Central memory CD8-positive, alpha-beta T cell (primary cell): ENCODE results near the gene GNS.
"Not testable (repeated sequence)": the region's sequence is repeated elsewhere in the genome, so short reads cannot be mapped to it uniquely, and the experiment has no call there.

Source experiments
- ATAC-seq: fragments of 150-1000 bp; cut with Tn5 transposase; replicated peaks from 2 replicates; pipeline ENCODE4 v1.10.0; 2022; ENCODE audit warnings: mild to moderate bottlenecking, moderate FRiP score, moderate number of reproducible peaks; ENCODE audit not compliant: poor library complexity, severe bottlenecking; ENCODE audit errors: extremely low read depth
- DNase-seq, 2 donors: peaks; one replicate each; pipeline ENCODE4 v3.0.0; 2021; ENCODE audit warnings: low spot score in 2 of 2
- H3K27ac Mint-ChIP-seq: one replicate; pipeline ENCODE4 v1.8.0; 2022; ENCODE audit warnings: low read depth, mild to moderate bottlenecking, moderate library complexity, mixed read lengths
- H3K27me3 Mint-ChIP-seq: one replicate; pipeline ENCODE4 v1.8.0; 2022; ENCODE audit warnings: mixed read lengths
- H3K36me3 Mint-ChIP-seq: one replicate; pipeline ENCODE4 v1.8.0; 2022; ENCODE audit warnings: mild to moderate bottlenecking, moderate library complexity, mixed read lengths; ENCODE audit not compliant: insufficient read depth
- H3K4me1 Mint-ChIP-seq: one replicate; pipeline ENCODE4 v1.8.0; 2022; ENCODE audit warnings: mixed read lengths
- H3K4me3 Mint-ChIP-seq: one replicate; pipeline ENCODE4 v1.8.0; 2022; ENCODE audit warnings: mild to moderate bottlenecking, moderate library complexity, mixed read lengths
- H3K9me3 Mint-ChIP-seq: one replicate; pipeline ENCODE4 v1.8.0; 2022; ENCODE audit warnings: mixed read lengths

Gene GNS

DNA sequence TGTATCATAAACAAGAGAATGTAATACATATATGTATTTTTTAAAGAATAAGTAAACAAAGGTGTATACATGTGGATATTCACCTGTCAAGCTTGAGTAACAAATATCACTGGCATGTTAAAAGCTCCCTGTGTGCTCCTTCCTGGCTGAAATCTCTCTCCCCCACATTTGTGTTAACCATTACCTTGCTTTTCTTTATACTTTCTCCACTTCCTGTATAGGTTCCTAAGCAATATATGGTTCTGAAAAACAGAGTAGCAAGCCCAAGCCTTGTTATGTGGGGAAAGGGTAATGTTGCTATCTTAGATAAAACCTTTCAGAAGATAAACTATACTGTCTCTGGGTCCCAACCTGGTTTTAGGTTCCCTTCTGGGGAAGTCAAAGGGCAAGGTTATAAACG, 32.9 kb upstream of the GNS start:
- no peaks in the 10 kb centered on the region for H3K4me1 Mint-ChIP-seq
- H3K4me3 Mint-ChIP-seq: no peak overlapping the region
- H3K27ac Mint-ChIP-seq: no peak overlapping the region
- DNase-seq (no peak), ATAC-seq (no peak)
- H3K36me3 Mint-ChIP-seq: no peaks in the 10 kb centered on the region
- peaks cover 19% of the 10 kb centered on the region for H3K27me3 Mint-ChIP-seq
- H3K9me3 Mint-ChIP-seq: no peaks in the 10 kb centered on the region

DNA sequence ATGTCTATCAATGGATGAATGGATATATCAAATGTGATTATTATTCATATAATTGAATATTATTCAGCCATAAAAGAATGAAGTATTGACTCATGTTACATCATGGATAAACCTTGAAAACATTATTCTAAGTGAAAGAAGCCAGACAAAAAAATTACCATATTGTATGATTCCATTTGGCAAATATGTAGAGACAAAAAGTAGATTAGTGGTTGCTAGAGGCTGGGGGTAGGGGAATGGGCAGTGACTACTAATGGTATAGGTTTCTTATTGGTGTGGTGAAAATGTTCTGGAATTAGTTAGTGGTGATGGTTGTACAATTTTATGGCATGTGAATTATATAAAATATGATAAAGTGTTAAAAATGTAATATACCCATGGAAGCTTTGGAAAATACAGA, 31.8 kb upstream of the GNS start:
- H3K36me3 Mint-ChIP-seq: no peaks in the 10 kb centered on the region
- no peak overlapping the region for H3K27ac Mint-ChIP-seq
- H3K27me3 Mint-ChIP-seq: peaks cover 19% of the 10 kb centered on the region
- no peaks in the 10 kb centered on the region for H3K4me1 Mint-ChIP-seq
- H3K9me3 Mint-ChIP-seq: no peaks in the 10 kb centered on the region
- DNase-seq (no peak), ATAC-seq (no peak)
- H3K4me3 Mint-ChIP-seq: no peak overlapping the region

DNA sequence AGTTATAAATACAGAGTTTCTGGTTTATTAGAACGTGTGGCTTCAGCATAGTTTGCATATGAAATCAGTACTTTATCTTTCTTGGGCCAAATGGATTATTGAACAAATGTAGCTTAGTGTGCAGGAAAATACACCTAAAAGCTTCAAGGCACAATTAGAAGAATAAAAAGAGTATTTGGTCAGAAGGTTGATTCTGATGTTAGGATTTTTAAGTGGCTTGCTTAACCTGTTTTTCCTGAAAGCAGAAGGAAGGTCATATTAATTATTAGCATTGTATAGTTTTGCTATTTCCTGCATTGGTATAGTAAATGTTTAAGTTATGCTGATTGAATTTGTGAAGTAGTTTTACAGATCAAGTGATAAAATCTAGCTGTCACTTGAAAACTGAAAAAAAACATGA, 31.0 kb upstream of the GNS start:
- no peak for DNase-seq
- ATAC-seq: no peak
- no peaks in the 10 kb centered on the region for H3K9me3 Mint-ChIP-seq
- no peaks in the 10 kb centered on the region for H3K4me1 Mint-ChIP-seq
- no peak overlapping the region for H3K4me3 Mint-ChIP-seq
- H3K27ac Mint-ChIP-seq: no peak overlapping the region
- H3K36me3 Mint-ChIP-seq: no peaks in the 10 kb centered on the region
- peaks cover 26% of the 10 kb centered on the region for H3K27me3 Mint-ChIP-seq

DNA sequence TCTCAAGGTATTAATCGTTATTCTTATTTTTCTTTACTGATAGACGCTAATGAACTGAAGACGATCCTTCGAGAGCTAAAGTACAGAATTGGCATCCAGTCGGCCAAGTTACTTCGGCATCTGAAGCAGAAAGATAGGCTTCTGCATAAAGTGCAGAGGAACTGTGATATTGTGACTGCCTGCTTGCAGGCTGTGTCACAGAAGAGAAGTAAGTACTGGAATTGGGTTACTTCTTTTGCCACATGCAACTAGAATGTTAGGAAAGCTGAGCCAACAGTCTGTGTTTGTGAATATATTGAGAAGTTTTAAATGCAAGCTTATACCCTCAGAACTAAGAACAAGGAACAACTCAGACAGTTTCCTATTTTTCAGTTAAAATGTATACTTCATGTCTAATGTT, 26.6 kb upstream of the GNS start:
- ATAC-seq (no peak), DNase-seq (no peak)
- Mint-ChIP-seq H3K27ac (no peak overlapping the region), H3K9me3 (no peaks in the 10 kb centered on the region), H3K27me3 (peaks cover 55% of the 10 kb centered on the region), H3K4me1 (peaks cover 13% of the 10 kb centered on the region), H3K36me3 (no peaks in the 10 kb centered on the region), H3K4me3 (no peak overlapping the region)

DNA sequence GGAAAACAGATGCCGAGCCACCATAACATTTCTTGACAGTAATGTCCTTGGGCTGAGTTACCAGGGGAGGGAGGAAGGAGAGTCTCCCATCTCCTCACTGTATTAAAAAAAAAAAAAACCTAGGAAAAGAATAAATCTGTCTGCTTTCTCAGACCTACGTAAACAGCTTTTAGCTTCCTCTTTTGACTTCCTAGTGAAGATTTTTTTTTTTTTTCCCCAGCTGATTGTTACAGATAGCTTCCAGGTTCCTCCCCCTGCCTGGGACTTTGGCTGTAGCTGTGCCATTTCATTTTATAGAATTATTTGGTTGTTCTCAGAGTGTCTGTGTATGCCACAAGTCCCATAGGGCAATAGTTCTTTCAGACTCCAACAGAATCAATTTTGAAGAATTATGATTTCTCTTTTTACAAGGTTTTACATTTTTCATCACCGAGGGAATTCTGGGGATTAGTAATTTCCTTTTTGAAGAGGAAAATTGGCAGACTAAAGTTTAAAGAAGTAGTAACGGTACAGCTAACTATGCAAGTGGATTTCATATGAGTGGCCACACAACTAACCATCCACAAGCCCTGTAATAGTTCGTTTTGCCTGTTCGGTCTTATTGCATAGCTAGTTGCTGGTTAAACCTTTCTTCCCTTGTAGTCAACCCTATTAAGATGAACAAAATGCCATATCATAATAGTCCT, 23.1 kb upstream of the GNS start:
- Mint-ChIP-seq H3K4me3 (peak overlapping the region; percentile 81), H3K27ac (no peak overlapping the region), H3K27me3 (peaks cover 76% of the 10 kb centered on the region), H3K9me3 (no peaks in the 10 kb centered on the region), H3K4me1 (peaks cover 13% of the 10 kb centered on the region), H3K36me3 (no peaks in the 10 kb centered on the region)
- ATAC-seq: no peak
- no peak for DNase-seq

DNA sequence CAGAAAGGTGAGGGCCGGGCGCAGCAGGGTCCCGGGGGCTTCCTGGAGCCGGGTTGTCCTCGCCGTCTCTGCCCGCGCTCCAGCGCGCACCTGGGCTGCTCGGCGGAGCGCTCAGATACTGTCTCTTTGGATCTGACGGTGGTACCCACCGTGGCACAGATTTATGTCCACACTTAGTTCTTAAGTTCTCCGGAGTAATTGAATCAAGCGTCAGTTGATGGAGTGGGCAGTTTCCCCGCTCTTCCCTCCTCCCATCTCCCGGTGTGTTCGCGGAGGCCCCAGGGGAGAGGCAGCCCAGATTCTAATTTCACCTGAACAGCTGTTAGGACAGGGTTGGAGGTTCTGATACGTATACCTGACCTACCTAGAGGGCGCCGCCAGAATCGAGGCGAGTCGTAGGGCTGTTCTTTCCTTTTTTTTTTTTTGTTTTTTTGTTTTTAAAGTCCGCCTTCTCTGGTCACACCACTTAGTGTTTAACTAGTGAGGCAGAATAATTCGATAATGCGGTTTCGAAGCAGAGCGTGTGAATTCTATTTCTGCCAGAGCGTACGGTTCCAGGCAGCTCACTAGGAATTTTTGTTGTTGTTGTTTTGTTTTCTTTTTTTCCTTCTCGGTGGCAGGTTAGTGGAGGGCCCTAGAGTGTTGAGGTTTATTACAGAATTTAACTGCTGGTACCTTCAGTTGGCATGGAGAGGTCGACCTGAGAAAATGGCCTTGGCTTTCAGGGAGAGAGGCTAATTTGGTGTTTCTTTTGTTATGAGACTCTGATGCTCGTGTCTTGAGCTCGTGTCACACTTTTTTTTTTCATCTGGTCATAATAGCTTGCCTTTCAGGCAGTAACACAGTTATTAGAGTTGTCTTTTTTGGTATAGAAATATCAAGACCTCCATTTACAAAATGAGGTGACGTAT, 22.3 kb upstream of the GNS start:
- Mint-ChIP-seq H3K27me3 (peaks cover 84% of the 10 kb centered on the region), H3K36me3 (no peaks in the 10 kb centered on the region), H3K27ac (no peak overlapping the region), H3K9me3 (peaks cover 7% of the 10 kb centered on the region), H3K4me1 (peaks cover 13% of the 10 kb centered on the region), H3K4me3 (peak overlapping the region; percentile 81)
- DNase-seq: no peak
- ATAC-seq: peak; percentile 22

DNA sequence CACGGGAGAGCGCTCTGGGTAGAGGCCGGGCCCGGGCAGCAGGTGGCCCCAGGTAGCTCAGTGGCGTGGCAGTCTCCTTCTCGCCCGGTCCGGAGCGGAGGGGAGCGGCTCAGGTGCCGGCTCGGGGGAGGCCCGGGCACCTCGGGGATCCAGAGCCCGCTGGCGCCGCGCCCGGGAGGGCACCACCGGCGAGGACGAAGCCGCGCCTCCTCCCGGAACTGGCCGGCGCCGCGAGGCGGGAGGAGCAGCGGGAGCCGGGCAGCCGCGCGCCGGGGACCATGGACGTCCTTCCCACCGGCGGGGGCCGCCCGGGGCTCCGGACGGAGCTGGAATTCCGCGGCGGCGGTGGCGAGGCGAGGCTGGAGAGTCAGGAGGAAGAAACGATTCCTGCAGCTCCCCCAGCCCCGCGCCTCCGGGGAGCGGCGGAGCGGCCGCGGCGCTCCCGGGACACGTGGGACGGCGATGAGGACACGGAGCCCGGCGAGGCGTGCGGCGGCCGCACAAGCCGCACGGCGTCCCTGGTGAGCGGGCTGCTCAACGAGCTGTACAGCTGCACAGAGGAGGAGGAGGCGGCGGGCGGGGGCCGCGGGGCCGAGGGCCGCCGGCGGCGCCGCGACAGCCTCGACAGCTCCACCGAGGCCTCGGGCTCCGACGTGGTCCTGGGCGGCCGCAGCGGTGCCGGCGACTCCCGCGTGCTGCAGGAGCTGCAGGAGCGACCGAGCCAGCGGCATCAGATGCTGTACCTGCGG, 21.5 kb upstream of the GNS start:
- Mint-ChIP-seq H3K27ac (no peak overlapping the region), H3K9me3 (peaks cover 16% of the 10 kb centered on the region), H3K27me3 (peaks cover 89% of the 10 kb centered on the region), H3K4me3 (peak overlapping the region; percentile 81), H3K36me3 (no peaks in the 10 kb centered on the region), H3K4me1 (peaks cover 13% of the 10 kb centered on the region)
- no peak for DNase-seq
- ATAC-seq: peak; percentile 47

DNA sequence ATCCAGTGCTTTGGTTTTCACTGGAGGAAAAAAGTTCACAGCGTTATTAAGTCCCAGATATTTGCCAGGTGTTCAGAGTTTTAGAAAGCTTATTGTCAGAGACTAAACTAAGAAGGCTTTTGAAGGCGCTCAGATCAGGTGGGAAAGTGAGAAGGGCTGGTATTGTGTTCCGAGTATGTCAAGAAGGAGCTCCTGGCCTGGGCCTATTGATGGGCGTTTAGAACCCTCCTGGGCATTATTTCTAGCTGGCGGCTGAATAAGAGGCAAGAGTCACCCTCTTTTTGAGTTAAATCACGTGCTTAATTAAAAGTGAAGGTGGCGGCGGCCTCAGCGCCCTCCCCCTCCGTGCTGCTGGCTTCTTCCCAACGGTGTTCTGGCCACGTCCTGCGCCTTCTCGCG, 20.9 kb upstream of the GNS start:
- H3K9me3 Mint-ChIP-seq: peaks cover 16% of the 10 kb centered on the region
- H3K36me3 Mint-ChIP-seq: no peaks in the 10 kb centered on the region
- H3K27ac Mint-ChIP-seq: no peak overlapping the region

DNA sequence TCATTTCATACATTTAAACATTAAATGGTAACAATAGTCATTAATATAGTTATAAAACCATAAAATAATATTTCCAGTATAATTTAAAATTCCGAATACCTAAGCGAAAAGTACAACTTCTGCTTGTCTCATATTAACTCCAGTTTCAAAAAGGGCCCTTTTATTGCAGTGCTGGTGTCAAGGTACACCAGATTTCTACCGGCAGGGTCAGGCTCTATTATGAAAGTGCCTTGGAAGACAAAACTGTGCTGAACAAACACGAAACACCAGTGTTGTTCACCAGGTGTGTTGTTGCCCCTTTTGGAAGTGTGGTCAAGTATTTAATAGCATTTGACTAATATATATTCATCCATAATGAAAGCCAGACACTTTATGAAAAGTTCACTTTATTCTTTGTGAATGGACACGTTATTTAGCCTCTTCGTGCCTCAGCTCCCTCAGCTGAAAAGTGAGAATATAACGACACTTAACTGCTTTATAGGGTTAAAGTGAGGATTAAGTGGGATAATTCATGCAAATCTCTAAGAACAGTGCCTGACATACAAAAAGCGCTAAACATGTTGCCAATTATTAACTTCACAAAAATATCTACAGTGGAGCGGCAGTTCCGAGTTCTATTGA, 20.3 kb upstream of the GNS start:
- H3K27ac Mint-ChIP-seq: no peak overlapping the region

More for the DNA sequence above, 20.9 kb upstream of the GNS start:
- Mint-ChIP-seq H3K27me3 (peaks cover 92% of the 10 kb centered on the region), H3K4me1 (peaks cover 13% of the 10 kb centered on the region), H3K4me3 (peak overlapping the region; percentile 70)
- no peak for DNase-seq
- ATAC-seq: no peak

DNA sequence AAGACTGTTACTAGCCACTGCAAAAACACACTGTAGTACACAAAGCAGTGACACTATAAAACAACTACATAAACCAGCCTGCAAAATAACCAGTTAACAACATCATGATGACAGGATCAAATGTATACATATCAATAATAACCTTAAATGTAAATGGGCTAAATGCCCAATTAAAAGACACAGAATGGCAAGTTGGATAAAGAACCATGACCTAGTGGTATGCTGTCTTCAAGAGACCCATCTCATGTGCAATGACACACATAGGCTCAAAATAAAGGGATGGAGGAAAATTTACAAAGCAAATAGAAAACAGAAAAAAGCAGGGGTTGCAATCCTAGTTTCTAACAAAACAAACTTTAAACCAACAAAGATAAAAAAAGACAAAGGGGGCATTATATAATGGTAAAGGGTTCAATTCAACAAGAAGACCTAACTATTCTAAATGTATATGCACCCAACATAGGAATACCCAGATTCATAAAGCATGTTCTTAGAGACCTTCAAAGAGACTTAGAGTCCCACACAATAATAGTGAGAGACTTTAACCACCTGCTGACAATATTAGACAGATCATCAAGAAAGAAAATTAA, 16.0 kb upstream of the GNS start:
- Mint-ChIP-seq H3K27me3 (peaks cover 79% of the 10 kb centered on the region), H3K9me3 (peaks cover 30% of the 10 kb centered on the region)
- not testable (repeated sequence) for H3K4me3 Mint-ChIP-seq, H3K27ac Mint-ChIP-seq, H3K36me3 Mint-ChIP-seq, DNase-seq, H3K4me1 Mint-ChIP-seq, ATAC-seq

More for the DNA sequence above, 20.3 kb upstream of the GNS start:
- ATAC-seq (no peak), DNase-seq (no peak)
- Mint-ChIP-seq H3K36me3 (no peaks in the 10 kb centered on the region), H3K27me3 (peaks cover 90% of the 10 kb centered on the region), H3K9me3 (peaks cover 17% of the 10 kb centered on the region), H3K4me1 (peaks cover 13% of the 10 kb centered on the region), H3K4me3 (peak overlapping the region; percentile 70)

DNA sequence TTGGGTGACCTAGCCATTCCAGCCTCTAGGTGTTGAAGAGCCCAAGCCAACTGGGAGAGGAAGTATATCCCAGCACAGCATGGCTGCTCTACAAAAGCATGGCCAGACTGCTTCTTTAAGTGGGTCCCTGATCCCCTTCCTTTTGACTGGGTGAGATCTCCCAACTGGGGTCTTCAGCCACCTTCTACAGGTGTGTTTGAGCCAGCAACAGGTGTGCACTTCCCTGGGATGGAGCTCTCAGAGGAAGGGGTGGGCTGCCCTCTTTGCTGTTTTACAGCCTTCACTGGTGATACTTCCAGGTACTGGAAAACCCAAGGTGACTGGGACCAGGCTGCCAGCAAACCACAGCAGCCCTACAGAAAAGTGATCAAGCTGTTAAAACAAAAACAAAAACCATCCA, 14.2 kb upstream of the GNS start:
- H3K9me3 Mint-ChIP-seq: peaks cover 30% of the 10 kb centered on the region
- no peak overlapping the region for H3K27ac Mint-ChIP-seq
- H3K4me3 Mint-ChIP-seq: no peak overlapping the region
- ATAC-seq (no peak), DNase-seq (no peak)
- H3K36me3 Mint-ChIP-seq: no peaks in the 10 kb centered on the region
- peaks cover 61% of the 10 kb centered on the region for H3K27me3 Mint-ChIP-seq
- no peaks in the 10 kb centered on the region for H3K4me1 Mint-ChIP-seq

DNA sequence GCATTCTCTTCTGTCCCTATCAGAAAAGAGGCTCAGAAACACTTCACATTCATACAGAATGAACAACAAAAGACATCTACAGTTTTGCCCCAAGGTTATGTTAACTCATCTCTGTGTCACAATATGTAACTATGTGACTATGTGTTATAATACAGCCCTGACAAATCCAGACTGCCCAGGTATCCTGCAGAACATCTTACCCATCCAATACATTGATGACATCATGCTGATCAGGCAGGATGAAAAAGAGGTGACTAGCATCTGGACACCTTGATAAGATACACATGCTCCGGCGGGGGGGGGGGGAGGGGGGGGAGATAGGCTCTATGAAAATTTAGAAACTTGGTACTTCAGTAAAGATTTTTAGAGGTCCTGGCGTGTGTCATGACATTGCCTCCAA, 8.3 kb upstream of the GNS start:
- Mint-ChIP-seq H3K4me1 (no peaks in the 10 kb centered on the region), H3K27ac (no peak overlapping the region), H3K9me3 (peaks cover 5% of the 10 kb centered on the region), H3K36me3 (no peaks in the 10 kb centered on the region), H3K4me3 (no peak overlapping the region), H3K27me3 (peaks cover 16% of the 10 kb centered on the region)
- ATAC-seq (no peak), DNase-seq (no peak)
